LNCAP (cell line): ENCODE measurements around the gene ATP8A1.

ENCODE experiments used
- TF ChIP-seq, protein P1 (sequence below): fragments of 450-650 bp; IDR thresholded peaks from 2 replicates; pipeline ENCODE4 v1.5.1; 2017; ENCODE audit warnings: mild to moderate bottlenecking

ATP8A1 gene

DNA sequence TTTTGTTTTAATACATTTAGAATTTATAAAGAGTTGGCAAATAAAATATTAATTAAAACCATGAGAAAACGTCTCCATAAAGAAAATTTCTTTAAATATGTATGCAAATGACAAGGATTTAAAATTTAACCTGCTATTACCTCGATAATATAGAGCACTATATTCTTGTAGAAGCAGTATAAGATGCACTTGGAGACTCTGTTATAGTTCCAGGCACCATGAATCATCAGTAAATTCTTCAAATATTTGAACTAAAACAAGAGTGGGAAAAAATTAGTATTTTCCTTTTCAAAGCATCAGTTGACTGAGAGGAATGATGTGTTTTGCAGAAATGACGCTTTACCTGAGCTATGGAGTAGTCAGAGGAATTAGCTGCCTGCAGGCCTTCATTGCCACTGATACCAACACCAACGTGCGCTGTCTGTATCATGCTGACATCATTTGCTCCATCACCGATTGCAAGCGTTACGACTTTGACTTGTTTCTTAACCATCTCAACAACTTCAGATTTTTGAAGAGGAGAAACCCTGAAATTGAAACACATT is 192.3 kb downstream of the ATP8A1 start:
- TF ChIP-seq, protein P1, sequence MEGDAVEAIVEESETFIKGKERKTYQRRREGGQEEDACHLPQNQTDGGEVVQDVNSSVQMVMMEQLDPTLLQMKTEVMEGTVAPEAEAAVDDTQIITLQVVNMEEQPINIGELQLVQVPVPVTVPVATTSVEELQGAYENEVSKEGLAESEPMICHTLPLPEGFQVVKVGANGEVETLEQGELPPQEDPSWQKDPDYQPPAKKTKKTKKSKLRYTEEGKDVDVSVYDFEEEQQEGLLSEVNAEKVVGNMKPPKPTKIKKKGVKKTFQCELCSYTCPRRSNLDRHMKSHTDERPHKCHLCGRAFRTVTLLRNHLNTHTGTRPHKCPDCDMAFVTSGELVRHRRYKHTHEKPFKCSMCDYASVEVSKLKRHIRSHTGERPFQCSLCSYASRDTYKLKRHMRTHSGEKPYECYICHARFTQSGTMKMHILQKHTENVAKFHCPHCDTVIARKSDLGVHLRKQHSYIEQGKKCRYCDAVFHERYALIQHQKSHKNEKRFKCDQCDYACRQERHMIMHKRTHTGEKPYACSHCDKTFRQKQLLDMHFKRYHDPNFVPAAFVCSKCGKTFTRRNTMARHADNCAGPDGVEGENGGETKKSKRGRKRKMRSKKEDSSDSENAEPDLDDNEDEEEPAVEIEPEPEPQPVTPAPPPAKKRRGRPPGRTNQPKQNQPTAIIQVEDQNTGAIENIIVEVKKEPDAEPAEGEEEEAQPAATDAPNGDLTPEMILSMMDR, result no peak

DNA sequence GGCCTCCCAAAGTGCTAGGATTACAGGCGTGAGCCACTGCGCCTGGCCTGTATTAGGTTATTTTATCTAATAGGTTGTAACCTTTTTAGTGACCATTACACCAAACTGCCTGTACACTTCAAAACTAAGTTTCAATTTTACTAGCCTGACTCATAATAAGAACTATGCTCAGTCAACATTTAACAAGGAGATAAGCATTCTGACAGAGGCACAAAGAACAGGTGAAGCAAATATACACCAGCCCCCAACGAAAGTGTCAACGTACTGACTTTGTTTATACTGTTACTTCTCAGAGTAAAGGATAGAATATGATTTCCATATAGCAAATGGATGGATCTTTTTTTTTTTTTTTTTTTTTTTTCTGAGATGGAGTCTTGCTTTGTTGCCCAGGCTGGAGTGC is 196.9 kb downstream of the ATP8A1 start:
- TF ChIP-seq, protein P1, result no peak

DNA sequence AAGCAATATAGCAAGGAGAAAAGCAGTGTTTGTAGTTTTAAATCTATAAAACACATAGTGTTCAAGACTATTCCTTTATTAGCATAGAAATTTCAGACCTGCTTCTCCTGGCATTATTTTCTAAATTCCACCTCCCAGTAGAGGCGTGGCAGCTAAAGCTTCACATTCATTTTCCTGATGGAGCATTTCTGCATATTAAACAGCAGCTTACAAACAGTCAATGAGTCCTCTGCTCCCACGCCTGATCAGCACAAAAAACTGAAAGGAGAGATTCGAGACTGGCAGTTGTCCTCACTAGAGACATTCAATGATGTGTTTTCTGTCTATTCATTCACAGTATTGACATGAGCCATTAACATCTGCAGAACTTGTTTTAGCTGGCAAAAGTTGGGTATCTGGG is 198.2 kb downstream of the ATP8A1 start:
- TF ChIP-seq, protein P1, result no peak

DNA sequence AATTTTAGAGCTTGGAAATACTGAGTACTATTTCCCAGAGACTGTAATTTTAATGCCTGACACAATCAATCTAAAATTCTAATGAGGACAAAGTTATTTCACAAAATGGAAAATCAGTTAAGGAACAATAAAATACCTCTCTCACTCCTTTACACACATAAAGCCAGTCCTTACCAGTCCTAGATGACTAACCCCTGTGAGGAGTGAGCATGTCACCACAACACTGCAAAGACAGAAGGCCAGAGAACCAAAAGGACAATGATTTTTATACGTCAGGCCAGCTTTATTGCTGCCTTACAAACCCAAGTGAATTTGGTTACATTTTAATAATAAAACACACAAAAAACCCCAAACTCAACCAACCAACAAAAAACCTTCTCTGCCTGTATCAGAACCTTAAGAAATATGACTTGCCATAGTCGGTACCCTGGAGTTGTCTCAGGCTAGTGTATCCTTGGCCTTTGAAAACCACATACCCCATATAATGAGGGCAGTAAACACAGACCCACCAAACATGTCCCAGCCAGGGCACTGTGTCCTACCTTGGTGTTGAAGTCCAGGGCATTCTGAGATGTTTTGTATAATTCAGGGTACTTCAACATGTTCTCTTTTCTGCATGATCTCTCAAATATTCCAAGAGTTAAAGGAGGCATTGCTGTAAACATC is 202.0 kb downstream of the ATP8A1 start:
- TF ChIP-seq, protein P1, result no peak

DNA sequence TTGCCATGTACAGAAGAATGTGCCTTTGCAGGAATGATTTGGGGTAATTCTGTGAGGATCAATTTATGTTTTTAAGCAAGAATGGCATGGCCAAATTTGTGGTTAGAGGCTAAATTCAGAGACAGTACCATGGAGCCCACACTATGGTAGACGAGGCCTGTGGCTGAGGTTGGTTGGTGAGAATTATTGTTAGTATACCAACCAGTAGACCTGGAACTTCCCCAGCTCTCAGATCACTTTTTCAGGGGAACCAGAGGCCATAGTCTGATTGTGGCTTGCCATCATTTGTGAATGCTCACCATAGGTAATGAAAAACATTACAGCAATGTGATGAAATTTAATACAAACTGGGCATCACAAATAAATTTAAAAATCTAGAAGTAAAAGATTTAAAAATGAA is 203.3 kb downstream of the ATP8A1 start:
- TF ChIP-seq, protein P1, result no peak

DNA sequence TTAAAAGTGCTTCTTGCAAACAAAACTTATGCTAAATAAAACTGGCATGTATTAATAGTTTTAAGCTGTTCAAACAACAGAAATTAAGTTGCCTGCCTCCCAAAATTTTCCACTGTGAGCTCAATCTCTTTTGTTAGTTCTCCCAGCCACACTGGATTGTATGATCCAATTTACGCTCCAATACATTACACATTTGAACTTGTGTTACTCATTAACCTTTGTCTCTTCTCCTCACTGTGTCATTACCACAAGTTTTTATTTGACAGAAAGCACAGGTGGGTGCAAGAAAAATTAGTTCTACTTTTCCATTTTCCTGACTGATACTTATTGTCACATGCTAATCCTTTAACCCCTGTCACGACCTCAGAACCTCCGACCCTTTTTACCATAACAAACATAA is 204.1 kb downstream of the ATP8A1 start:
- TF ChIP-seq, protein P1, result no peak

DNA sequence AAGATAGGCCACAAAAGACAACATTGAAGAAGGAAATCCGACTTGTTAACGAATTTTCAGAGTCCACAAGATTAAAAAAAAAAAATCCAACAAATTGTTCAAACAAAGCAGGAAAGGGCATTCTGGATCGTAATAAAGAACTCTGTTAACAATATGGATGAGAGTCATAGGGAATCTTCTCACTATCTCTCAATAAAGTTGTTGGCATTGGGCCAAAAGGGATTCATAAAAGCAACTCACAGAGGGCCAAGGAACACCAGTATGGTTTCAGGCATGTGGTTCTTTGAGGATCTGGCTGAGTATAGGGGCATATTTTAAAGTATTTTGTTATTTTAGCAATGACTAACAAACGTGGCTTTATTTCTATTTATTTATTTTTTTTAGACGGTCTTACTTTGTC is 210.1 kb downstream of the ATP8A1 start:
- TF ChIP-seq, protein P1, result no peak
